H1 (cell line): ENCODE measurements around the gene TMEM120B. TPM values are rescaled to one million over a fixed set of nuclear protein-coding genes. Genes with fewer than 3 reads are reported as not detected.

ENCODE experiments used
- CTCF ChIA-PET: fragments of 300-600 bp; sonication (Branson Sonifier 250); formaldehyde crosslinking; loops from one replicate; lab custom pipeline; 2021; ENCODE audit not compliant: partially characterized antibody; lab: Charles Lee
- POLR2A ChIA-PET: fragments of 300-600 bp; sonication (Branson Sonifier 250); formaldehyde crosslinking; loops from one replicate; lab custom pipeline; 2021; ENCODE audit warnings: inconsistent platforms; ENCODE audit not compliant: partially characterized antibody; lab: Charles Lee
- DNase-seq, 2 experiments: peaks; one replicate each; pipeline versions ENCODE4 v3.0.0 to v3.0.0-alpha.2; 2010 to 2022; ENCODE audit warnings: low spot score in 2 of 2, low read depth in 1 of 2, mixed read lengths in 1 of 2
- FAIRE-seq: peaks from 2 replicates; lab custom pipeline; 2011; peaks lifted over from hg19 to GRCh38; lab: Jason Lieb, UNC
- H2AFZ ChIP-seq: 2 replicates; pipeline ENCODE4 v1.8.1; 2012; ENCODE audit warnings: low read length, inconsistent platforms
- H2AK5ac ChIP-seq: 2 replicates; pipeline ENCODE4 v1.6.1; 2013; ENCODE audit warnings: low read depth, low read length
- H2BK120ac ChIP-seq: replicated peaks from 2 replicates; pipeline ENCODE3; 2013; ENCODE audit warnings: low read depth, low read length, inconsistent platforms
- H2BK12ac ChIP-seq: 2 replicates; pipeline ENCODE4 v1.6.1; 2013; ENCODE audit warnings: low read depth, low read length
- H2BK15ac ChIP-seq: 2 replicates; pipeline ENCODE4 v1.6.1; 2013; ENCODE audit warnings: low read length
- H2BK20ac ChIP-seq: 2 replicates; pipeline ENCODE4 v1.6.1; 2013; ENCODE audit warnings: low read length
- H2BK5ac ChIP-seq: 2 replicates; pipeline ENCODE4 v1.6.1; 2013; ENCODE audit warnings: low read depth, low read length
- H3K14ac ChIP-seq: 2 replicates; pipeline ENCODE4 v1.6.1; 2013; ENCODE audit warnings: inconsistent platforms; ENCODE audit not compliant: insufficient read length
- H3K18ac ChIP-seq: 2 replicates; pipeline ENCODE4 v1.6.1; 2013; ENCODE audit warnings: low read length; ENCODE audit errors: extremely low read depth
- H3K23ac ChIP-seq: 2 replicates; pipeline ENCODE4 v1.6.1; 2013; ENCODE audit warnings: inconsistent platforms; ENCODE audit not compliant: insufficient read length
- H3K23me2 ChIP-seq: 2 replicates; pipeline ENCODE4 v1.6.1; 2013; ENCODE audit warnings: low read depth, low read length
- H3K27ac ChIP-seq: 2 replicates; pipeline ENCODE4 v1.6.1; 2011; ENCODE audit warnings: low read depth, low read length, inconsistent platforms
- H3K27me3 ChIP-seq, 4 experiments: replicated peaks in 1 of 4; 1 replicate in 1 of 4; 2 replicates in 3 of 4; pipeline versions ENCODE4 v1.6.1 to v1.8.1; 2011 to 2013; ENCODE audit warnings: low read length in 3 of 4, mild to moderate bottlenecking in 3 of 4, inconsistent platforms in 2 of 4, mixed read lengths in 2 of 4, moderate library complexity in 1 of 4; ENCODE audit not compliant: control insufficient read depth in 3 of 4, insufficient read depth in 3 of 4; ENCODE audit errors: extremely low read depth in 1 of 4
- H3K36me3 ChIP-seq, 4 experiments: 2 replicates each; pipeline versions ENCODE4 v1.6.1 to v1.8.1; 2011 to 2013; ENCODE audit warnings: mild to moderate bottlenecking in 4 of 4, low read length in 3 of 4, moderate library complexity in 2 of 4, control low read depth in 1 of 4, inconsistent platforms in 1 of 4; ENCODE audit not compliant: insufficient read depth in 4 of 4, control insufficient read depth in 2 of 4
- H3K4ac ChIP-seq: replicated peaks from 2 replicates; pipeline ENCODE3; 2013; ENCODE audit warnings: low read length, low read depth, mixed read lengths, inconsistent platforms; ENCODE audit not compliant: insufficient read length
- H3K4me1 ChIP-seq, 4 experiments: replicated peaks in 1 of 4; 1 replicate in 1 of 4; 2 replicates in 3 of 4; pipeline versions ENCODE4 v1.6.1 to v1.8.1; 2011 to 2013; ENCODE audit warnings: low read length in 3 of 4, inconsistent platforms in 2 of 4, mixed read lengths in 1 of 4; ENCODE audit not compliant: insufficient read depth in 4 of 4, control insufficient read depth in 3 of 4
- H3K4me2 ChIP-seq, 2 experiments: 2 replicates each; pipeline versions ENCODE4 v1.6.1 to v1.8.1; 2011 to 2013; ENCODE audit warnings: low read depth in 2 of 2, low read length in 2 of 2, control low read depth in 1 of 2, inconsistent platforms in 1 of 2, mild to moderate bottlenecking in 1 of 2; ENCODE audit not compliant: insufficient read depth in 1 of 2
- H3K4me3 ChIP-seq, 4 experiments: fragments of 200-600, 300-600 bp in 1 of 4; sonication (generic), shearing (Covaris generic), sonication (Bioruptor Twin) in 1 of 4; 2 replicates each; pipeline versions ENCODE4 v1.5.1 to v1.8.1; 2011 to 2016; ENCODE audit warnings: low read length in 4 of 4, low read depth in 3 of 4, control low read depth in 2 of 4, inconsistent platforms in 2 of 4, mild to moderate bottlenecking in 2 of 4, mixed read lengths in 1 of 4, moderate library complexity in 1 of 4; ENCODE audit not compliant: insufficient read depth in 2 of 4; ENCODE audit errors: extremely low read depth in 1 of 4
- H3K56ac ChIP-seq: replicated peaks from 2 replicates; pipeline ENCODE3; 2013; ENCODE audit warnings: low read depth, mild to moderate bottlenecking, mixed read lengths, low read length, inconsistent platforms; ENCODE audit not compliant: insufficient read length
- H3K79me1 ChIP-seq: 2 replicates; pipeline ENCODE4 v1.6.1; 2013; ENCODE audit warnings: low read depth, low read length, control low read depth
- H3K79me2 ChIP-seq, 2 experiments: 2 replicates each; pipeline versions ENCODE4 v1.6.1 to v1.8.1; 2012 to 2013; ENCODE audit warnings: low read length in 2 of 2, mild to moderate bottlenecking in 2 of 2, inconsistent platforms in 1 of 2; ENCODE audit not compliant: insufficient read depth in 2 of 2, control insufficient read depth in 1 of 2
- H3K9ac ChIP-seq, 4 experiments: replicated peaks in 1 of 4; 1 replicate in 1 of 4; 2 replicates in 3 of 4; pipeline versions ENCODE4 v1.6.1 to v1.8.1; 2011 to 2013; ENCODE audit warnings: low read depth in 3 of 4, low read length in 3 of 4, control low read depth in 2 of 4, mild to moderate bottlenecking in 2 of 4, moderate library complexity in 2 of 4, inconsistent platforms in 1 of 4; ENCODE audit errors: extremely low read depth in 1 of 4
- H3K9me3 ChIP-seq, 2 experiments: 2 replicates each; pipeline versions ENCODE4 v1.6.1 to v1.8.1; 2012 to 2013; ENCODE audit warnings: mild to moderate bottlenecking in 2 of 2, moderate library complexity in 2 of 2, control low read depth in 1 of 2, inconsistent platforms in 1 of 2, low read depth in 1 of 2, low read length in 1 of 2, mixed read lengths in 1 of 2; ENCODE audit not compliant: insufficient read depth in 2 of 2
- H4K20me1 ChIP-seq, 2 experiments: replicated peaks in 1 of 2; 2 replicates each; pipeline versions ENCODE3 to v1.8.1; 2011 to 2013; ENCODE audit warnings: inconsistent platforms in 2 of 2, low read length in 2 of 2, mild to moderate bottlenecking in 1 of 2; ENCODE audit not compliant: insufficient read depth in 2 of 2, control insufficient read depth in 1 of 2
- H4K5ac ChIP-seq: 2 replicates; pipeline ENCODE4 v1.6.1; 2013; ENCODE audit warnings: low read length, low read depth, mixed read lengths, inconsistent platforms; ENCODE audit not compliant: insufficient read length
- H4K8ac ChIP-seq: 2 replicates; pipeline ENCODE4 v1.8.0; 2013; ENCODE audit warnings: mild to moderate bottlenecking, moderate library complexity, low read length, inconsistent platforms; ENCODE audit not compliant: insufficient read depth; ENCODE audit errors: extremely low read depth
- H4K91ac ChIP-seq: replicated peaks from 2 replicates; pipeline ENCODE3; 2013; ENCODE audit warnings: low read length, mixed read lengths, inconsistent platforms; ENCODE audit not compliant: insufficient read length
- ATF3 ChIP-seq: IDR thresholded peaks from 2 replicates; pipeline ENCODE4 v1.6.1; 2011; ENCODE audit warnings: low read depth, mild to moderate bottlenecking, low read length; ENCODE audit not compliant: insufficient read depth
- BCL11A ChIP-seq, 2 experiments: IDR thresholded peaks; one replicate each; pipeline ENCODE4 v1.6.1; 2011; ENCODE audit warnings: low read depth in 2 of 2, low read length in 2 of 2, mild to moderate bottlenecking in 2 of 2
- HDAC2 ChIP-seq, 2 experiments: fragments of 300-600 bp in 1 of 2; sonication (generic) in 1 of 2; IDR thresholded peaks; 2 replicates each; pipeline ENCODE4 v1.6.1; 2011 to 2012; ENCODE audit warnings: low read depth in 2 of 2, low read length in 2 of 2, mild to moderate bottlenecking in 2 of 2, moderate library complexity in 2 of 2, borderline replicate concordance in 1 of 2, inconsistent platforms in 1 of 2
- MAFK ChIP-seq: IDR thresholded peaks from 2 replicates; pipeline ENCODE4 v1.6.1; 2012; ENCODE audit warnings: low read depth, mild to moderate bottlenecking, improper control_type of control experiment, low read length
- NRF1 ChIP-seq: IDR thresholded peaks from 2 replicates; pipeline ENCODE4 v1.6.1; 2011; ENCODE audit warnings: mild to moderate bottlenecking, low read depth, low read length, improper control_type of control experiment
- POLR2AphosphoS5 ChIP-seq: IDR thresholded peaks from 2 replicates; pipeline ENCODE4 v1.6.1; 2011; ENCODE audit warnings: low read depth, low read length
- RBBP5 ChIP-seq: IDR thresholded peaks from 2 replicates; pipeline ENCODE4 v1.7.1; 2012; ENCODE audit warnings: low read depth, mild to moderate bottlenecking, inconsistent platforms, low read length, moderate library complexity, borderline replicate concordance
- SP4 ChIP-seq: IDR thresholded peaks from 2 replicates; pipeline ENCODE4 v1.6.1; 2012; ENCODE audit warnings: low read length, inconsistent platforms
- TCF12 ChIP-seq: IDR thresholded peaks from 2 replicates; pipeline ENCODE4 v1.6.1; 2011; ENCODE audit warnings: low read depth, mild to moderate bottlenecking, low read length
- TEAD4 ChIP-seq: IDR thresholded peaks from 2 replicates; pipeline ENCODE4 v1.6.1; 2012; ENCODE audit warnings: low read depth, low read length, inconsistent platforms, mixed read lengths
- WGBS, 2 experiments: shearing (Covaris generic) in 1 of 2; methylation state at CpG; one replicate each; pipeline versions ENCODE4 v1.1.6 to v1.1.7; 2013 to 2015; ENCODE audit warnings: low lambda C conversion rate in 2 of 2, mixed read lengths in 2 of 2, inconsistent platforms in 1 of 2, low coverage in 1 of 2, missing lambda C conversion rate in 1 of 2; ENCODE audit not compliant: insufficient replicate concordance in 2 of 2, insufficient coverage in 1 of 2, insufficient read length in 1 of 2; ENCODE audit errors: extremely low coverage in 1 of 2, missing lambda C conversion rate in 1 of 2; 5-methylcytosine and 5-hydroxymethylcytosine counted together
- polyA plus RNA-seq, 7 experiments: library from polyadenylated mRNA; depleted of rRNA in 3 of 7; stranded (reverse) in 5 of 7; unstranded in 2 of 7; fragments of >200 nt in 5 of 7; fragments of 200-250 nt in 2 of 7; gene quantifications; 1 replicate in 5 of 7; 2 replicates in 1 of 7; 4 replicates in 1 of 7; pipeline versions ENCODE4 v1.2.1 to v1.2.3, GENCODE V29; 2011 to 2013; ENCODE audit warnings: missing spikeins in 2 of 7, mixed read lengths in 2 of 7
- total RNA-seq: library from RNA; stranded (reverse); fragmentation: NEBNext Ultra II Directional; extraction: Animal tissue kit (Norgen Biotek cat#: 25700); gene quantifications from 2 replicates; pipeline ENCODE4 v1.2.1, GENCODE V29; 2021

The TMEM120B gene
- total and polyA plus RNA-seq, 2 of the 8 experiments (the other 6 are each of a cell fraction or from before 2014, with no cell fraction given): 22.0 to 29.1 TPM

- Histone ChIP-seq H4K91ac (no peak overlapping the region), H4K5ac (no peak overlapping the region), H2AFZ (no peak overlapping the region), H2AK5ac (no peak overlapping the region), H3K4me1 (peaks cover 0 to 18% (median 8%) of the 10 kb centered on the region in 4 experiments; a peak in 5 of 7 replicates), H2BK12ac (no peak overlapping the region), H3K79me1 (0 out of 2 replicates have a peak, but pooled peaks cover 4% of the 10 kb centered on the region), H4K8ac (no peak overlapping the region), H3K14ac (no peak overlapping the region), H3K9ac (no peak overlapping the region), H3K56ac (no peak overlapping the region), H3K79me2 (no peaks in the 10 kb centered on the region), H4K20me1 (peaks cover 13 to 15% of the 10 kb centered on the region in 2 experiments), H3K23ac (no peak overlapping the region), H2BK5ac (no peak overlapping the region), H2BK15ac (no peak overlapping the region), H2BK20ac (no peak overlapping the region), H3K9me3 (no peaks in the 10 kb centered on the region), H3K18ac (no peak overlapping the region), H3K36me3 (no peaks in the 10 kb centered on the region), H3K4me3 (no peak overlapping the region), H3K27ac (no peak overlapping the region), H3K4me2 (no peak overlapping the region), H2BK120ac (no peak overlapping the region), H3K23me2 (peaks cover 6% of the 10 kb centered on the region; the same call in 1 of the 2 replicates), H3K4ac (no peak overlapping the region), H3K27me3 (peaks cover 0 to 5% (median 1%) of the 10 kb centered on the region in 4 experiments; a peak in 2 of 7 replicates)
- ChIA-PET POLR2A (interaction anchor here (27.9 to 34.9 kb wide), 2 partner anchors 3 to 10 kb away, joined by 958 read pairs; partner anchors contain the start of genes RHOF and SETD1B), CTCF (interaction anchor here (0.7 to 18.2 kb wide), 11 partner anchors 11 to 347 kb away, joined by 3 to 363 read pairs (median 4); partner anchors contain the start of gene SETD1B)
- no peak for FAIRE-seq
- WGBS, 2 experiments: 86% methylated on average over 28 of the region's 28 CpGs; no CpG with 5 or more reads in 1 of the 2 experiments
- DNase-seq: no peak
- no peak for TF ChIP-seq NRF1
- no peak for TF ChIP-seq SP4
- no peak for TF ChIP-seq TCF12
- TF ChIP-seq MAFK: no peak
- TF ChIP-seq BCL11A (IDR thresholded peaks at IDR 0.05; ENCODE audit: low read depth in 2 of 2, low read length in 2 of 2): no peak
- no peak for TF ChIP-seq HDAC2 (IDR thresholded peaks at IDR 0.05; ENCODE audit: borderline replicate concordance in 1 of 2, low read depth in 2 of 2, low read length in 2 of 2)
- TF ChIP-seq POLR2AphosphoS5: no peak
- TF ChIP-seq ATF3: no peak
- TF ChIP-seq TEAD4: no peak
- TF ChIP-seq RBBP5: no peak
Observed at GRCh38 chr12:121789800-121790728, 77.5 kb downstream of the TMEM120B start.
